GM13977 (cell line): ENCODE results near the gene EPS8L3.

ENCODE experiments used
- DNase-seq: peaks from one replicate; pipeline ENCODE4 v3.0.0; 2012; ENCODE audit warnings: low spot score
- in situ Hi-C: fragments of 300-500 bp; cut with MboI; formaldehyde crosslinking; loops from one replicate; pipeline ENCODE4 v1.12.0; 2022; ENCODE audit warnings: low sequenced_read_pairs, low pct_unique_long_range_greater_than_20kb, mixed read lengths, inconsistent platforms; ENCODE audit not compliant: unreplicated experiment
- TF ChIP-seq, protein P1 (sequence below): IDR thresholded peaks from 2 replicates; pipeline ENCODE4 v1.5.1; 2012; ENCODE audit warnings: mild to moderate bottlenecking, control low read depth; ENCODE audit not compliant: insufficient read depth; ENCODE audit errors: extremely low read depth, missing control alignments

Gene EPS8L3

DNA sequence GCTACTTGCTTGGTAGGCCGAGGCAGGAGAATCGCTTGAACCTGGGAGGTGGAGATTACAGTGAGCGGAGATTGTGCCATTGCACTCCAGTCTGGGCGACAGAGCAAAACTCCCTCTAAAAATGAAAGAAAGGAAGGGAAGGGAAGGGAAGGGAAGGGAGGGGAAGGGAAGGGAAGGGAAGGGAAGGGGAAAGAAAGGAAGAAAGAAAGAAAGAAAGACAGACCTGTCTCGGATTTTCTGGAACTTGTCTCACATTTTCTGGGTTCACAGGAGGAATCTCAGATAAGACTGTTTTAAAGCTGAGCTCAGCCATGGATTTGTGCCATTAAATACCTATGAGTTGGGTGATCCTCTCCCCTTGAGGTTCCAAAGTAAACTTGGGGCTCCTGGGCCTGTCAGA, 38.8 kb downstream of the EPS8L3 start:
- TF ChIP-seq, protein P1, sequence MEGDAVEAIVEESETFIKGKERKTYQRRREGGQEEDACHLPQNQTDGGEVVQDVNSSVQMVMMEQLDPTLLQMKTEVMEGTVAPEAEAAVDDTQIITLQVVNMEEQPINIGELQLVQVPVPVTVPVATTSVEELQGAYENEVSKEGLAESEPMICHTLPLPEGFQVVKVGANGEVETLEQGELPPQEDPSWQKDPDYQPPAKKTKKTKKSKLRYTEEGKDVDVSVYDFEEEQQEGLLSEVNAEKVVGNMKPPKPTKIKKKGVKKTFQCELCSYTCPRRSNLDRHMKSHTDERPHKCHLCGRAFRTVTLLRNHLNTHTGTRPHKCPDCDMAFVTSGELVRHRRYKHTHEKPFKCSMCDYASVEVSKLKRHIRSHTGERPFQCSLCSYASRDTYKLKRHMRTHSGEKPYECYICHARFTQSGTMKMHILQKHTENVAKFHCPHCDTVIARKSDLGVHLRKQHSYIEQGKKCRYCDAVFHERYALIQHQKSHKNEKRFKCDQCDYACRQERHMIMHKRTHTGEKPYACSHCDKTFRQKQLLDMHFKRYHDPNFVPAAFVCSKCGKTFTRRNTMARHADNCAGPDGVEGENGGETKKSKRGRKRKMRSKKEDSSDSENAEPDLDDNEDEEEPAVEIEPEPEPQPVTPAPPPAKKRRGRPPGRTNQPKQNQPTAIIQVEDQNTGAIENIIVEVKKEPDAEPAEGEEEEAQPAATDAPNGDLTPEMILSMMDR = no peak
- DNase-seq = no peak
- in situ Hi-C loops = no loop called here

DNA sequence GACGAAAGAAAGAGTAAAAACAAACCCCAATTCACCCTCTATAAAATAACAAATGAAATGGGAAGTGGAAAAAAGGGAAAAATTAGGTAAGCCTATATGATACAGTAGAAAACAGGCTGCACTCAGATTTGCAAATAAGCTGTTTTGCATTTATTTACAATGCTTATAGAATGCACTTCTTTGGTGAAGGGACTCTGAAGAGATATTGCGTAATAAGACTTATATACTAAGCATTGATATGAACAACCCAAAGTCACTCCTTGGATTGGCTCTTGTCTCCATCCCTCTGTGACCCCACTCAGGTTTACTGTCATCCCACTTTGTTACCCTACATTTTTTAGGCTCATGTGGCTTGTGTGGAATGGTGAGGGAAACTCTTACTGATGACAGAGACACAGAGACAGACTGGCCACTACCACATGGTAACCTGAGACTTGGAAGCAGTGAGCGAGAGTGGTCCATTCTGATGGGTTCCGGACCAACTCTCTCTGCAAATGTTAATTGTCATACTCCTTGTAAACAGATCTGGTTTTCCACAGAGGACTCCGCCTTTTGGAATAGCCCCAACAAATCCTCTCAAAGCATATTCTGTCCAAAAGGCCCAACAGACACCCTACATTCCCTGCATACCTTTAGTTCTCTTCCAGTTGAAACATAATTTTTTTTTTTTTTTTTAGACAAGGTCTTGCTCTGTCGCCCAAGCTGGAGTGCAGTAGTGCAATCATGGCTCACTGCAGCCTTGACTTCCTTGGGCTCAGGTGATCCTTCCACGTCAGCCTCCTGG, 40.6 kb downstream of the EPS8L3 start:
- DNase-seq = no peak
- in situ Hi-C loops = no loop called here

DNA sequence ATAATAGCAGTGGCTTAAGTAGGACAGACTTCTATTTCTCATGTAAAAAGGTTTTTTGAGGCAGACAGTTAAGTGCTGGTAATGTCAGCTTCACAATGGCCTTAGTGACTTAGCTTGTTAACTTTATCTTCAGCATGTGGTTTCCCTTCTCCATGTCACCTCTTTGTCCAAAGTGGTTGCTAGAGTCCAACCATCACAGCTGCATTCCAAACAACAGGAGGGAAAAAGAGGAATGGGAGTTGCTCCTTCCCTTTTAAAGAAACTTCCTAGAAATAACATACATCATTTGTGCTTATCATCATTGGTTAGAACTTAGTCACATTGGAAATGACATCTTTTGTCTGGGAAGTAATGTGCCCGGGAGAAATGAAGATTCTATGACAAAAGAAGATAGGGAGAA, 41.8 kb downstream of the EPS8L3 start:
- TF ChIP-seq, protein P1 = no peak
- no peak for DNase-seq
- in situ Hi-C loops = no loop called here

More for the DNA sequence above, 40.6 kb downstream of the EPS8L3 start:
- TF ChIP-seq, protein P1 = no peak

DNA sequence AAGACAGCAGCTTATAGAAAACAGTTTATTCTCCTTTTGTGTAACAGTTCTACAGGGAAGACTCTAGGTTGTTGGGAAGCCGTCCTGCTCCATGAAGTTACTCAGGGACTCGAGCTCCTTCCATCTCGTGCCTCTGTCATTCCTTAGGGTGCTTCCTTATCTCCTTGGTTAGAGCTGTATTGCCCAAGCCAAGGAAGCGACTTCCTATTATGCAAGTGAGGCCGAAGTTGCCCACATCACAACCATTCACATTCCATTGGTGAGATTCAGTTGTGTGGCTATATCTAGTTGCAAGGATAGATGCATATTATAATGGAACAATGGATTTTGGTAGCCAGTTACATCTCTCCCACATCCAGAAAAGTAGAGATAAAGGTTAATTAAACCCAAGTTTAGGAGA, 42.7 kb downstream of the EPS8L3 start:
- TF ChIP-seq, protein P1 = no peak
- DNase-seq = no peak
- in situ Hi-C loops = no loop called here

DNA sequence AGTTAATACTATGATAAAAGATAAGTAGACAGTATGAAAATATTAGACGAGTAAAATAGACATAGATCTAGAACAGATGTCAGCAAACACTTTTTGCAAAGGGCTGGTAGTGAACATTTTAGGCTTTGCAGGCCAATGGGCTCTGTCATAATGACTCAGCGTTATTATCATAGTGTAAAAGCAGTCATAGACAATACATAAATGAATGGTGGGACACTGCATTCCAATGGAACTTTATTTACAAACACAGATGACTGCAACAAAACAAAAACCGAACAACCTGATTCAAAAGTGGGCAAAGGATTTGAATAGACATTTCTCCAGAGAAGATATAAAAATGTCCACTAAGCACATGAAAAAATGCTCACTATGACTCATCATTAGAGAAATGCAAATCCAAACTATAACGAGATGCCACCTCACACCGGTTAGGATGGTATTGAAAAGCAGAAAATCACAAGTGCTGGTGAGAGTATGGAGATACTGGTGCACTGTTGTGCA, 44.3 kb downstream of the EPS8L3 start:
- in situ Hi-C loops = no loop called here
- TF ChIP-seq, protein P1 = no peak
- DNase-seq = no peak

DNA sequence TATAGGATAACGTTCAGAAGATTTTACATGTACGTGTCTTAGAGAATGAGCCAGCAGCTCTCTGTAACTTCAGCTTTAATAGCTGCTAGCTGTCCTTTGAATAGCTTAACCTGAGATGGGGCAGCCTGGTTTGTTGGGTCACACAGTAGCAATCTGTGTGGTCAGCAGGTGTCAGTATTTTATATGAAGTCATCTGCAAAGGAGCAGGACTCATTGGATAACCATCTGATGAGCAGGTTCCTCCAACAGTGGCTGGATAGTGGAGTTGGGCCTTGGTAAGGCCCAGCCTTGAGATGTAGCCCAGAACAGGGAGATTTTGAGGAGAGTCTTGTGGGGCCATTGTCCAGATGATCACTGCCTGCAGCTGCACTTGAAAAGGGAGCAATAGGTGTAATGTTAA, 45.2 kb downstream of the EPS8L3 start:
- TF ChIP-seq, protein P1 = no peak
- in situ Hi-C loops = no loop called here
- no peak for DNase-seq
